HG03442 (cell line): ENCODE measurements around the gene FURIN.
"Not testable (repeated sequence)": the region's sequence is repeated elsewhere in the genome, so short reads cannot be mapped to it uniquely, and the experiment has no call there.

ENCODE experiments used
- ATAC-seq: cut with Tn5 transposase; IDR thresholded peaks from one replicate; pipeline ENCODE4 v1.9.1; 2021; ENCODE audit warnings: mild to moderate bottlenecking, moderate library complexity; ENCODE audit not compliant: unreplicated experiment

The FURIN gene

DNA sequence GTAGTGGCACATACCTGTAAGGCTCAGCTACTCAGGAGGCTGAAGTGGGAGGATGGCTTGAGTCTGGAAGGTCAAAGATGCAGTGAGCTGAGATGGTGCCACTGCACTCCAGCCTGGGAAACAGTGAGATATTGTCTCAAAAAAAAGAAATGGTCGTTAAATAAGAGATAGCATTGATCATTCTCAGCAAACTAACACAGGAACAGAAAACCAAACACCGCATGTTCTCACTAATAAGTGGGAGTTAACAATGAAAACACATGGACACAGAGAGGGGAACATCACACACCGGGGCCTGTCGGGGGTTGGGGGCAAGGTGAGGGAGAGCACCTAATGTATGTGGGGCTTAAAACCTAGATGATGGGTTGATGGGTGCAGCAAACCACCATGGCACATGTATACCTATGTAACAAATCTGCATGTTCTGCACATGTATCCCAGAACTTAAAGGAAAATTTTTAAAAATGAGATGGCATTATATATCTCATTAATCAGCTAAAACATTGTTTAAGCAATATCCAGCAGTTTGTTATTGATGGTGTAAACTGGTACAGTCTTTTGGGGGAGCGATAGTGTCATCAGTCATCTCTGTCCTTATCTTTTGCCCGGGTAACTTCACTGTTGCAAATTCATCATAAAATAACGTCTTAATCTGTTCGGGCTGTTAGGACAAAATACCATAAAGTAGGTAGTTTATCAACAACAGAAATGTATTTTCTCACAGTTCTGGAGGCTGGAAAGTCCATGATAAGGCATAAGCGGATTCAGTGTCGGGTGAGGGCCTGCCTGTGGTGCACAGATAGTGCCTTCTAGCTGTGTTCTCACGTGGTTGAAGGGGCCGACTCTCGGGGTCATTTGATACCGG is 33.0 kb downstream of the FURIN start:
- ATAC-seq: no peak

DNA sequence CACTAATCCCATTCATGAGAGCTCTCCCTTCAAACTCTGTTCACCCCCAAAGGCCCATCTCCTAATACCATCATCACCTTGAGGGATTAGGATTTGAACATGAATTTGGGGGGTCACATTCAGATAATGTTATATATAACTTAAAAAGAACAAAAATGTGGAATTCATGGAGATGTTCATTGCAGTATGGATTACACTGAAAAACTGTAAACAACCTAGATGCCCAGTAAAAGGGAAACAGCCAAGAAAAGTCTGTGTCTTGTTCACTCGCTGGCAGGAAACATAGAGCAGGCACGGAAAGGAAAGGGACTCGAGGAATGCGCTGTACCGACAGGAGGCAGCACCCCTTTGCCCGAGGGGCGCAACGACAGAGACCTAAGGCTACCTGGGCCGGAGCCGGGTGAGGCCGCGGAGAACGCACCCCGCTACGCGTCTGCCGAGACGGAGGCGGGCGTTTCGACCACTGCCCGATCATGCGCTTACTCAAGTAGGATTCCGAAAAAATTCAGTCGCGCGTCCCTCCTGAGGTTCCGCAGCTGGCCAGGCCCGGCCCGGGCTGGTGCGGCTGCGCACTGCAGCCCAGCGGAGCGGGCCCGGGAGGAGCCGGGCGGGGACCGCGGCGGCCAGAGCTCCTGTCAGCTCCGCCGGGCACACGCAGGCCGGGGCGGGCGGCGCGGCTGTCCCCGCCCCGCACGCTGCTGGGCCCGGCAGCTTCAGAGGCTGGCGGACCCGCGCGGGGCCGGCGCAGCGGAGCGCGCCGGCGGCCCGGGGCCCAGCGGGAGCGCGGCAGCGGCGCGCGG is 33.9 kb downstream of the FURIN start:
- ATAC-seq: peak; percentile 72

DNA sequence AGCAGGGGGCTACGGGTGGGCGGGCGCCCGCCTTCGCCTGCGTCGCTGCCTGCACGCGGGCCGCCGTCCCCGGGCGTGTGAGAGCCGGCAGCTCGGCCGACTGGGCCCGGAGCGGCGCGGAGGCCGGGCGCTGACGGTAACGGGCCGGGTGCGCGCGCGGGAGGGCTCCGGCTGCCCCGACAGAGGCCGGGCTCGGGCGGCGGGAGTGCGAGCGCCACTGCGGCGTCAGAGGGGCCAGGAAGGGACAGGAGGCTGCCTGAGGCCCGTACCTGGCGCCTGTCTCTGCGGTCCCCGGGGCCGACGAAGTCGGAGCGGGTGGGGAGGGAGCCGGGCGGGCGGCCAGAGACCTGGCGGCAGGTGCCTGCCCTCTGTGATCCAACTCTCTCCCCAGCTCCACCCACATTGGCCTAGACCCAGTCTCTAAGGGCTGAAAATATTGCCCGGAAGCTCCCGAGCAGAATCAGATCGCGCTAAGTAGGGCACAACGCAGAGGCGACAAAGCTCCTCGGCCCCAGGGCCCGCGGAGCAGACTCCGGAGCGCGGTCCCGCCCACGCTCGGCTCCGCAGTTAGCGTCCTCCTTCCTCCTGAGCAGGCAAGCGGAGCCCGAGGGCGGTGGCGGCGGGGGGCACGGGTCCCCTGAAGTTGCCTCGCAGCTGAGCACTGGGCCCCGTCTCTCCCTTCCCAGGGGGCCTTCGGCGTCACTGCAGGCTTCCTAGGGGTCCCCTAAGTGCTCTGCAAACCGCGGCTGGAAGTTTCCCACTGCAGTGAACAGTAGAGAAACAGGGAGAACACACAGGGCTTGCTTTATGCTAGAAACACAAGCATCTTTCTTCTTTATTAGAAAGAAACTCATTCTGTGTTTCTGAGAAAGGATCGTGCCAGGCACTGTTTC is 34.7 kb downstream of the FURIN start, which contains the start of gene MAN2A2:
Gene MAN2A2 (plus strand): TSS at position 463 of the 893 bp plus-strand sequence. CDS start 906 bp downstream, outside the sequence.
- peak; percentile 47 for ATAC-seq

GRCh38 chr15:90903733-90904536 is 35.5 kb downstream of the FURIN start:
- ATAC-seq: no peak

GRCh38 chr15:90904746-90905145 is 36.4 kb downstream of the FURIN start:
- ATAC-seq: no peak

GRCh38 chr15:90905306-90906180 is 37.2 kb downstream of the FURIN start:
- no peak for ATAC-seq

DNA sequence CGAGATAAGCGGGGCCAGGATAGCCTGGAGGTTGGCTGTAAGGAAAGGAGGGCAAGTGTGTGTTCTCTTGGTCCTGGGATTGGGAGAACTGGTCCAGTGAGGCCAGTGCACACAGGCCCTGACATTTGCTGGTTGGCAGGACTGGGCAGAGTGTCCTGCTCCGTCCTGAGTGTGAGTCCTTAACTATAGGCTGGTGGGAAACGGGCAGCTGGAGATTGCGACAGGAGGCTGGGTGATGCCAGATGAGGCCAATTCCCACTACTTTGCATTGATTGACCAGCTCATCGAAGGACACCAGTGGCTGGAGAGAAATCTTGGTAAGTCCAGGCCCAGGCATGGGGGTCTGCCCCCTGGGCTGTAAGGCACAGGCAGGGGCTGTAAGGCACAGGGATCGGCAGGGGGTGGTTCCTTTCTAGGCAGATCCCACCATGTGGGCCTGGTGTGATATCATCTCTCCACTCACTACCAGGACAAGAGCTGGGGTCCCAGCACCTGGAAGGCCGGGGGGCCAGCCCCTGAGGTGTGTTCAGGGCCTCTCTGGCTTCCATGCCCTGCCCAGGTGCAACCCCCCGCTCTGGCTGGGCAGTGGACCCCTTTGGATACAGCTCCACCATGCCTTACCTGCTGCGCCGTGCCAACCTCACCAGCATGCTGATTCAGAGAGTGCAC is 37.9 kb downstream of the FURIN start:
- ATAC-seq: no peak

GRCh38 chr15:90907051-90907660 is 38.8 kb downstream of the FURIN start:
- ATAC-seq: no peak

- no peak for ATAC-seq
These were observed 39.6 kb downstream of the FURIN start for GRCh38 chr15:90907838-90908507.

GRCh38 chr15:90909449-90909848 is 41.1 kb downstream of the FURIN start:
- ATAC-seq: not testable (repeated sequence)

GRCh38 chr15:90909976-90910375 is 41.6 kb downstream of the FURIN start:
- no peak for ATAC-seq

DNA sequence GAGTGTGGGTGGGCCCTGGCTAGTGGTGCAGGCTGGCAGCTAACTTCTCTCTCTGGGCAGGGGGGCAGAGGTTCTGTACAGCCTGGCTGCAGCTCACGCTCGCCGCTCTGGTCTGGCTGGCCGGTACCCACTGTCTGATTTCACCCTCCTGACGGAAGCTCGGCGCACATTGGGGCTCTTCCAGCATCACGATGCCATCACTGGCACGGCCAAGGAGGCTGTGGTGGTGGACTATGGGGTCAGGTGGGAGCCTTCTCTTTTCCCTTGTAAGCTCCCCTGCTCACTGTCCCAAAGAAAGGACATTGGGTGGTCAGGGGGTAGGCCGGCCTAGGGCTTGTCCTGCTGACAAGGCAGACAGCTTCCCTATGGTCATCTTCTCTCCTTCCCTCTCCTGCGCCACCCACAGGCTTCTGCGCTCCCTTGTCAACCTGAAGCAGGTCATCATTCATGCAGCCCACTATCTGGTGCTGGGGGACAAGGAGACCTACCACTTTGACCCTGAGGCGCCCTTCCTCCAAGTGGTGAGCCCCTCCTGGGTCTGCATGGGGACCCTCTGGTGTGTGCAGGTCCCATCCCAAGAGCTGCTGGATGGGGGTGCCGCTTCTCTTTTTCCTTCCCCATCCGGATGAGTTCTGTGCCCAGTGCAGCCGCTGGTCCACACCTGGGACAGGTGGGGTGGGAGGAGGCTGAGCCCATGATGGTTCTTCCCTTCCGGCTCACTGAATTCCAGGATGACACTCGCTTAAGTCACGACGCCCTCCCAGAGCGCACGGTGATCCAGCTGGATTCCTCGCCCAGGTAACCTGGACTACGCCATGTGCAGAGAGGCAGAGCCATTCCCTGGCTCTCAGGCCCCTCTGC is 42.3 kb downstream of the FURIN start:
- ATAC-seq: no peak

DNA sequence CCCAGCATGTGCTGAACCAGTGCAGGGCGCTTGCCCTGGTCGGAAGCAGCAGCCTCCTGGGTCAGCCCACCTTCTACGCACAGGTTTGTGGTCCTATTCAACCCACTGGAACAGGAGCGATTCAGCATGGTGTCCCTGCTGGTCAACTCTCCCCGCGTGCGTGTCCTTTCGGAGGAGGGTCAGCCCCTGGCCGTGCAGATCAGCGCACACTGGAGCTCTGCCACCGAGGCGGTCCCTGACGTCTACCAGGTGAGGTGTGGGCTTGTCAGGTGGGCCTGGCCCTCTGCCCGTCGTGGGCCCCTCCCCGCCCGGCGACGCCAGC is 42.9 kb downstream of the FURIN start:
- no peak for ATAC-seq

DNA sequence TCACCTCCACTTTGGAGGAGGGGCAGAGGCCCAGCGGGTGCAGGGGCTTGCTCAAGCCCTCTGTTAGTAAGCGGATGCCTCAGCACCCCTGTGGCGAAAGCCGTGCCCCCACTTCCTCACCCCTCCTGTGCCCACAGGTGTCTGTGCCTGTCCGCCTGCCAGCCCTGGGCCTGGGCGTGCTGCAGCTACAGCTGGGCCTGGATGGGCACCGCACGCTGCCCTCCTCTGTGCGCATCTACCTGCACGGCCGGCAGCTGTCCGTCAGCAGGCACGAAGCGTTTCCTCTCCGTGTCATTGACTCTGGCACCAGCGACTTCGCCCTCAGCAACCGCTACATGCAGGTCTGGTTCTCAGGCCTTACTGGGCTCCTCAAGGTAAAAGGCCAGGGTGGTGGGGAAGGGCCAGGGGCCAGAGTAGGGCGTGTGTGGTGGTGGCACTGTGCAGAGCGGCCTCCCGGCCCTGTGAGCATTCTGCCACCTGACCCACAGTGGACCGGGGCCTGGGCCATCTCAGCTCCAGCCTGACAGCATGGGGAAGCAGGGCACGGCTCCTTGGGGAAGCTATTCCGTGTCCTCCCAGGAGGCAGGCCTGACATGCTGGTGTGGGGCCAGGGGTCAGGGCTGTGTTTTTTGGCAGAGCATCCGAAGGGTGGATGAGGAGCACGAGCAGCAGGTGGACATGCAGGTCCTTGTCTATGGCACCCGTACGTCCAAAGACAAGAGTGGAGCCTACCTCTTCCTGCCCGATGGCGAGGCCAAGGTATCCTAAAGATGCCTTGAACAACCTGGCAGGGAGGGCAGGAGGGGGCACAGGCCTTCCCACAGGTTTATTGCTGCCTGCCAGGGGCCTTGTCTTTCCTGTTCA is 43.8 kb downstream of the FURIN start:
- no peak for ATAC-seq

GRCh38 chr15:90912770-90913075 is 44.3 kb downstream of the FURIN start:
- no peak for ATAC-seq

DNA sequence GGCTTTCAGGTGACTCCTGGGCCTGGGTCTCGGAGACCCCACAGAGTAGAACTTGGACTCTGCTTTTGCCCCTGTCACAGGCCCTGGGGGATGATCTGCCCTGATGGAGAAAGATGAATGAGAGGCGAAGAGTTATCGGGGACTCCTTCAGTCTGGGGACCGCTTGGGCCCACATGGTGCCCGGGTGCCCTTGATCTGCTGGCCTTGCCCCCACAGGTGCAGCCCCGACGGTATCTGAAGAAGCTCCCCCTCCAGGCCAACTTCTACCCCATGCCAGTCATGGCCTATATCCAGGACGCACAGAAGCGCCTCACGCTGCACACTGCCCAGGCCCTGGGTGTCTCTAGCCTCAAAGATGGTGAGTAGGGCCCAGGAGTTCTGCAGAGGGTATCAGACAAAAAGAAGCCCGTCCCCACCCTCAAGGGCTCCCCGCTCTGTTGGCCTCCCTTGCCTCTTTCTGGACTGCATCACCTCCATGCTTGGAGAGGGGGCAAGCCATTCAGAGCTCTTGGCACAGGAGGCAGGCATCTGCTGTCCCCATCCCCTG is 45.1 kb downstream of the FURIN start:
- ATAC-seq: no peak
